CMK (cell line): ENCODE results near the gene WDFY1.
"Not testable (repeated sequence)": the region's sequence is repeated elsewhere in the genome, so short reads cannot be mapped to it uniquely, and the experiment has no call there.

ENCODE experiments used
- DNase-seq: peaks from one replicate; pipeline ENCODE4 v3.0.0-alpha.2; 2010; ENCODE audit warnings: low read depth

Gene WDFY1

DNA sequence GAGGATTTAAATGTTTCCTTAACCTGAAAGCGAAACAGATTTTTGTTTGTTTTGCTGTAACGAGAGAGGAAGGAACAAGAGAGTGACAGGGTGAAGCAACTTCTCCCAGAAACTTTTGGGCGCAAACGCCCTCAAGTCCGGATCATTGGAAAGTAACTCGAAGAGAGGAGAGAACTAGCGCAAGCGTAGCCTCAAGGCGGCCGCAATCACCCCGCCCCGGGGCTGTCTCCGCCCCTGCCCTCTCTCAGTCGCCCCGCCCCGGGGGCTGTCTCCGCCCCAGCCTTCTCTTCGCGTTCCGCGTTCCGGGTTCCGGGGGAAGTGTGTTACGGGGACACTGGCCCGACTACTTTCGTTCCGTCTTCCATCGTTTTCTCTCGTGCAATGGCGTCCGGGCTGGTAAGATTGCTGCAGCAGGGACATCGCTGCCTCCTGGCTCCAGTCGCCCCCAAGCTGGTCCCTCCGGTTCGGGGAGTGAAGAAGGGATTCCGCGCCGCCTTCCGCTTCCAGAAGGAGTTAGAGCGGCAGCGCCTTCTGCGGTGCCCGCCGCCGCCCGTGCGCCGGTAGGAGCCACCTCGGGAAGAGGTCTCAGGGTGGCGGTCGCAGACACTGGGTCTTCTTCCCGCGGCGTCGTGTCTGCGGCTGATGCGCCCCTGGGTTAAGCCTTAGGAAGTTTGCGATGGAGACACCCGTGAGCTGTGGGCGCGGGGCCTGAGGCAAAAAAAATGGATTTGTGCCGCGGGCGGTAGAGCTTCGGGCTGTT lies 12.1 kb upstream of the WDFY1 start, which contains the start of gene MRPL44:
TSS of gene MRPL44 (plus strand) at position 372 of the 760 bp plus-strand sequence. CDS start at position 382, 10 bp downstream.
- peak; percentile 74 for DNase-seq

DNA sequence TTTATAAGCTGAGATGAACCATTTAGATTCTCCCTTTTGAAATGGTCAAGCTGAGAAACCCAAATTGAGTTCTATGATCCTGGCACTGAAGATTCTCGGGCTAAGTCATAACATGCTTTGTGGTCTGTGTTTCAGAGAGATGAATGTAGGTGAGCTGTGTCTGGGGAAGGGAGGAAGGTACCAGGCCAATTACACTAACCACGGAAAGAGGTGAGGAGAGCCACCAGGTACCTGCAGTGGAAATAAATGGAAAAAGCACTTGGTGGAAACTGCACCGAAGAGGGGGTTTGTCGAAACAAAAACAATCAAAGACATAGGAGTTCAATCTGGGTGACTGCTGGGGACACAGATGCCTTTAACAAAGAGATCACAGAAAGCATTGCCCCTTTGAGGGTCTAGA lies 11.2 kb upstream of the WDFY1 start:
- DNase-seq = no peak

DNA sequence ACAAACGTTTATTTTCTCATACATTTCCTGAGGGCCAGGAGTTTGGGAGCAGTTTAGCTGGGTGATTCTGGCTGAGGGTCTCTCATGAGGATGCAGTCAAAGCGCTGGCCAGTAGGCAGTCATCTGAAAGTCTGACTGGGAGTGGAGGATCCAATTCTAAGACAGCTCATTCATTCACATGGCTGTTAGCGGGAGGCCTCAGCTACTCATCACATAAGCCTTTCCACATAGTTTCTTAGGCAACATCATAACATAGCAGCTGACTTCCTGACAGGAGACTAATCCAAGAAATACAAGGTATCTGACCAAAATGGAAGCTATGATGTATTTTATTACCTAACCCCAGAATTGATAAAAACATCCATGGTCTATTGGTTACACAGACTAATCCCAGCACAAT lies 9.3 kb upstream of the WDFY1 start:
- DNase-seq = no peak

DNA sequence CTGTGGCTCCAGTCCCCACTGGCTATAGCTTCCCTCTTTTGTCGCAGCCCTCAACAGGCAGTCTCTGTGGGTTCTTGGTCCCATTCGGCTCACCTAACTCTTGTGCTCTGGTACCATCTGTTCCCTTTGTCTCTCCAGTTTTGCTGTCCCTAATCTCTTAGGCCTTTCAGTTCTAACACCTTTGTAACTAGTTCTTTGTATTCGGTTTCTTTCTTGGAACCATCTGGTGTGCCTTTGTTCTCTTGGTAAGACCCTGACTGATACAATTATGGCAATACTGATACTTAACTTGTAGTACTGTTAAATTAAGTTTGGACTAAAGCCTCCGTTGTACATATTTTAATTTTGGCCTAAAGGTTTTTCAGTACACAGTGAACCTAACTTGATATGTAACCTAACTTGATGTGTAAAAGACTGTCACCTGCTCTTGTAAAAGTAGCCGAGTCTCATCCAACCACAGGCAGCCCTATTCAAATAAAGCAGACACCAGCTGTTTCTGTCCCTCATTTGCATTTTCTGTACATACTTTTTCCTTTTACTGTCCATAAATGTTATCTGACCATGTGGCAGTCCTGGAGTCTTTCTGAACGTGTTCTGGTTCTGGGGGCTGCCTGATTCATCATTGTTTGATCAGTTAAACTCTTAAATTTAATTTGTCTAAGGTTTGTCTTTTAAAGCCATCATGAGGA lies 7.3 kb upstream of the WDFY1 start:
- no peak for DNase-seq

DNA sequence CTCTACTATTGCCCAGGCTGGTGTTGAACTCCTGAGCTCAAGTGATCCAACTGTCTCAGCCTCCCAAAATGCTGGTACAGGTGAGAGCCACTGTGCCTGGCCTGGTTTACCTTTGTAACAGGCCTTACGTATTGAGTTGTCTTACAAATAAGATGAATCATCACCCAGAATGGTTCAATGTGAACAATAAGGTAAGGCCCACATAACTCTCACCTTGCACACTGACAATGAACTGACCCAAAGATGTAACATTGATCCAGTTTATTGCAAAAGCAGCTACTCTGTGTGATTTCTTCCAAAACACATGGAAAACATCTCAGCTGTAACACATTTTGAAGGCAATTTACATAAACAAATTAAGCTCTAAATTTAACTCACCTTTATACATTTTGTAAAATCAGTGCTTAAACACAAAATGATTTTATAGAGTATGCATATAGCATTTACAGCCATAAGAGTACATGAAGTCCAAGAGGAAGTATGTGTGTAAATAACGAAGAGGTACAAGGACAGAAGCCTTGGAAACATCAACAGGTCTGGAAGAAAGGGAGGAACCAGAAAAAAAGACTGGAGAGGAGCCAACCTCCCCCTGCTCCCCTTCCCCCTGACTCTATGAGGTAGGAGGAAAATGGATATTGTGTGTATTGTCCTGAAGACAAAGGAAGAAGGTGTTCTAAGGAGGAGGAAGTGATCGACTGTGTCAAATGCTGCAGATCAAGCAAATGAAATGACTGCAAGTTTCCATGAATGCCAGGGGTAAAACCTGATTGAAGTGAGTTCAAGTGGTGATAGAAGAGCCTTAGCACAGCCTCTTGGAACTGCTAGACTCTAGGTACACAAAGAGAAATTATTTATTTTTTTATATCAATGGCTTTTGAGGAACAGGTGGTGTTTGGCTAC lies 5.6 kb upstream of the WDFY1 start:
- DNase-seq = no peak

DNA sequence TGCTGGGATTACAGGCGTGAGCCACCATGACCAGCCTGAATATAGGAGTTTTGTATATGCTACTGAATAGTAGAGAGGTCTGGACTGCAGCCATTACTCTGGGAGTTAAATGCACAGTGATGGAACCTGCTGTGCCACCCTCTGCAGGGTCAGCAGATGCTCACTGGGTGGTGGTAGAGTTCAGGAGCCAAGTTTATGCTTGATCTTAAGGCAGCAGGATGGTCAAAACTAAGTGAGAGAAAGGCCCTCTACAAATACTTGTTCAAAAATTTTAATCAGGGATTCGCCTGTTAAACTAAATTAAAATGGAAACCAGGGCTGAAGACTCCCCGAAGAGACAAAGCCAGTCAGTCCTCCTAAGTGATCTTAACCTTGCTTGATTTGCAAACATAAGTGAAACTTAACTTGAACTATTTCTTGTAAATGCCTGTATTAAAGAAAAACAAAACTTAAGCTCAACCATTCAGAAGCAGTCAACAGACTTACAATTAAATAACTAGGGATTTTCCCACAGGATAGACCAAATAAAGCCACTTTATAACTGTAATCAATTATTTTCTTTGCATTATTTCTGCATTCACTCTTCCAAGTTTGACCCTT lies 4.2 kb upstream of the WDFY1 start:
- no peak for DNase-seq

DNA sequence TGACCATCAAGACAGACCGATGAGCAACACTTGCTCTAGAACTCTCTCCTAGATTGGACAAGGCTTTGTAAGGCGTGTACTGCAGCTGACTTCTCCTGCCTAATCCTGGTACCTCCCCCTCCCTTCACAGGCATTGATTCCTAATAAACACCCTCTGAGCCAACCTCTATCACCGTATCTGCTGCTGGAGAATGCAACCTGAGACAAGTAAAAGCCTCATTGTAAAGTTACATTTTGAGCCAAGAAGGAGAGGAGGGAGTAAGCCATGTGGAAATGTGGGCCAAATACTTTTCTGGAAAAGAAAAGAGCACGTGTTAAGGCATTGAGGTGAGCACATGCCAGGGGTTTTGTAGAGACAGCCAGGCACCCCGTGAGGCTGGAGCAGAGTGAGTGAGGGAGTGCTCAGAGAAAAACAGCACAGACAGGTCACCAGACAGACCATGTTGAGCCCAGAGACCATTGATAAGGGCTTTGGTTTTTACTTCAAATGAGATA lies 2.6 kb upstream of the WDFY1 start:
- no peak for DNase-seq

DNA sequence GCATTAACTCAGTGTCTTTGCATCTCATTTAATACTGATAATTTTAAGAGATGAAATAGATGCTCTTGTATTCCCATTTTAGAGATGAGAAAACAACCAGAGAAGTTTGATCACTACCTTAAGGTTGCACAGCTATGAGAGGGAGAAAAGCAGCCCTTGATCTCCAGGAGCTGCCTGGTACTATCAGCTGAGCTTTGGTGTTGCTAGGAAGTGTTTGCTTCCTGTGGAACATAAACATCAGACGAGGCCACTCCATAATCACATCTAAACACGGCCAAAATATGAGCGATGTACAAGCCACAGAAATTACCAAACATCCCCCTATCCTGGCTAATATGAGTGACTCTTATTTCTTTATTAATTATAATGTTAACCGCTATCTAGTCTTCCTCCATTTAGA lies 620 bp upstream of the WDFY1 start:
- DNase-seq = no peak

DNA sequence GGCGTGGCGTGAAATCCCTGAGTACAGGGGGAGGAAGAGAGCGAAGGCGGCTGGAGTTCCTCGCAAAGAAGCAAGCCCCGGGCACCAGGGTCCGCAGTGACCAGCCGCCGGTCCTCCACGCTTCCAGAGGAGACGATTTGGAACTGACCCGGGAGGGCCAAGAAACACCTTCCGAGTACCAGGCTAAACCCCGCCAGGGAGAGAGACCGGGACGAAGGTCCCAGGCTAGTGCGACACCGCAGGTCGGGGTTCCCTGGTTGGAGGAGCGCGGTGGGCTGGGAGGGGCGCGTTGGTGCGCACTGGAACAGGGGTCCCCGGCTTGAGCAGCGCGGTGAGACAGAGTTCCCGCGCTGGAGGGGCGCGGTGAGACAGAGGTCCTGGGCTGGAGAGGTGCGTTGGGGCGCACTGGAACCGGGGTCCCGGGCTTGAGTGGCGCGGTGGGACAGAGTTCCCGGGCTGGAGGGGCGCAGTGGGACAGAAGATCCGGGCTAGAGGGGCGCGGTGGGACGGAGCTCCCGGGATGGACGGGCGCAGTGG lies 901 bp downstream of the WDFY1 start:
- DNase-seq = no peak

DNA sequence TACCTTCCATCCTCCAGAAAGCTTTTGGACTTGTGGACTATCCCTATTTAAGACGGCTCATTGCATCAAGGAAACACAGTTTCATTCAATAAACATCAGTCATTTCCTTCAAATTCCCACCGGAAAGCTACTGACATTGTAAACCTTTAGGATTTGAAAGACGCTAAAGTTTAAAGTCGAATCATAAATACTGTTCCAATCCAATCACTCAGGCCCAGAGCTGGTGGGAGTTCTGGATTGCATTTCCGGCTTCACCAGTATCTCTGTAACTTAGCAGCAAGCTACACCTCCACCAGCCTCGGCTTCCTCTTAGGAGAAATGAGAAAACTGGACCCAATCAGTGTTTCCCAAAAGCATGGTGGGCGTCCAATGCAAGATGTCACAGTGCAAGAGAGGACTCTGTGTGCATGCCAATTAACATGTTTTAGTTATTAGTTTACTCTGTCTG lies 1.6 kb downstream of the WDFY1 start:
- DNase-seq = no peak

DNA sequence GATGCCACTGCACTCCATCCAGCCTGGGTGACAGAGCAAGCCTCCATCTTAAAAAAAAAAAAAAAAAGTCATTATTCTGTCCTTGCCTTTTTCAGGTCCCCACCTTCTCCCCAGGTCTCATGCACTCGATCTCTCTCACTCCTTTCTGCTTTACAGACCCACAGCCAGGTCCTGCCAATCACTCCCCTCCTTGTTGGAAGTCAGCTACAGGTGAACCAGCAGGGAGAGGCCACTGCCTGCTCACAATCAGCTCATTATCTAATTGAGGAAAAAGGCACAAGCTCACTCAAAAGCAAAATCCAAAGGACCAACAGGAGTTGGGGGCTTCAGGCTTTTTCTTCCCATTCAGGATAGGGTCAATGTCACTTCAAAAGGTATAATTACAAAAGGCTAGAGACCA lies 2.0 kb downstream of the WDFY1 start:
- DNase-seq = no peak

DNA sequence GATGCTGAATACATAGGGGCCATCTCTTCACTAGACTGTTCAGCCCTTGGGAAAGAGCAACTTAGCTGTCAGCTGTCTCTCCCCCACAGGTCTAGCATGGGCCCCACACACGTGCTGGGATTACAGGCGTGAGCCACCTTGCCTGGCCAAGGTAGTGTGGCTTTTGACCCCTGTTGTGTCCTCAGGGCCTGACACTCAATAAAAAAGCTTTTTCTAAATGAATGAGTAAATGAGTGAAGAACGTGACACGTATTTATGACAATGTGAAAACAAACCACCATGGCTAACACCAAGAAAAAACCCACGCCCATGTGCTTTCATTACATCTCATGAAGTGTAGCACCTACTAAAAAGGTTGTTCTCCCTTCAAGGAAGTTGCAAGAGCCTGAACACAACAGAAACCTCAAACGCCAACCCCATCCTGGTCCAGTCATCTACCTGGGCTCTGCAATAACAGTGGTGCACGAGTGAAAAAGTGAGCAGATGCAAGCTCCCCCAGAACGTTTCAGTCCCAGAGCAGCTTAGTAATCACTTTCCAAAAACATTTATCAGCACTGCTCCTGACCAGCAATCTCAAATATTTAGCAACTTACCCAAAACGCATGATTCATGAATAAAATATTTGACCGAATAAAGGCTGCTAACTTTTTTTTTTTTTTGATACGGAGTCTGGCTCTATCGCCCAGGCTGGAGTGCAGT lies 3.4 kb downstream of the WDFY1 start:
- DNase-seq = no peak

DNA sequence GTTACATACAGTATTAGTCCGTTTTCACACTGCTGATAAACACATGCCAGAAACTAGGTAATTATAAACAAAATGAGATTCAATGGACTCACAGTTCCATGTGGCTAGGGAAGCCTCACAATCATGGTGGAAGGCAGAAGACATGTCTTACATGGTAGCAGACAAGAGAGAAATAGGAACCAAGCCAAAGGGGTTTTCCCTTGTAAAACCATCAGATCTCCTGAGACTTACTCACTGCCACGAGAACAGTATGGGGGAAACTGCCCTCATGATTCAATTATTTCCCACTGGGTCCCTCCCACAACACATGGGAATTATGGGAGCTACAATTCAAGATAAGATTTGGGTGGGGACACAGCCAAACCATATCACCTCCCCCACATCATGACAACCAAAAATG lies 5.7 kb downstream of the WDFY1 start:
- not testable (repeated sequence) for DNase-seq

DNA sequence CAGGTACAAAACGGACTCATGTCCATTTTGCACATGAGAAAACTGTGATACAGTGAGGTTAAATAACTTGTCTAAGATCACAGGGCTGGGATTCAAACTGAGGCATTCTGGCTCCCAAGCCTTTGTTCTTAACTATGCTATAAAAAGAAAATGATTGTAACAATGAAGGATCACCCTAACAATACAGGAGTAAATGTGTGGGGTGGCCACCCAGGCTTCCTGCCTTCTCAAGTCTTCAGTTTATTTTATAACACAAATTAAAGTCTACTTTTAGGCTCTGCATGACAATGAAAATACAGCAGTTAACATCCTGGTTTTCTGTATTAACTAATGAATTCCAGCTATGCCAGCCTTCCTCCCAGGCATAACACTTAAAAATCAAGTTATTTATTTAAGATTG lies 7.6 kb downstream of the WDFY1 start:
- DNase-seq = no peak

DNA sequence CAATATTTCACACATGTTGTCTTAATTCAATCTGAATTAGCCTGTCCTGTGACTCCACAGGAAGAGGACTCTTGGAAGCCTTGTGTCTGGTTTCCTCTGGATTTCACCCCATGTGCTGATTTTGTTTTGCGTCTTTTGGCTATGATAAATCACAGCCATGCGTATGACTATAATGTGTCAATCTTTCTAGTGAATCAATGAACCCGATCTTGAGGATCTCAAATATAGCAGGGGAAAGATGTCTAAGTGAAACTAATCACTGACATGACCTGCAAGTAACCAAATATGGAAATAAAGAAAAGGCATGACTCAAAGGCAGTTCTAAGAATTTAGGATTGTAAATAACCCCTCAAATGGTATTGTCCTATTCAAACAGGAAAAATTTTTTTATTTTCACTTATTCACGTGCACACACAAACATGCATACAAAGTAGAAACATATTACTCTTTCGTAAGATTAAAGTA lies 8.2 kb downstream of the WDFY1 start:
- no peak for DNase-seq

DNA sequence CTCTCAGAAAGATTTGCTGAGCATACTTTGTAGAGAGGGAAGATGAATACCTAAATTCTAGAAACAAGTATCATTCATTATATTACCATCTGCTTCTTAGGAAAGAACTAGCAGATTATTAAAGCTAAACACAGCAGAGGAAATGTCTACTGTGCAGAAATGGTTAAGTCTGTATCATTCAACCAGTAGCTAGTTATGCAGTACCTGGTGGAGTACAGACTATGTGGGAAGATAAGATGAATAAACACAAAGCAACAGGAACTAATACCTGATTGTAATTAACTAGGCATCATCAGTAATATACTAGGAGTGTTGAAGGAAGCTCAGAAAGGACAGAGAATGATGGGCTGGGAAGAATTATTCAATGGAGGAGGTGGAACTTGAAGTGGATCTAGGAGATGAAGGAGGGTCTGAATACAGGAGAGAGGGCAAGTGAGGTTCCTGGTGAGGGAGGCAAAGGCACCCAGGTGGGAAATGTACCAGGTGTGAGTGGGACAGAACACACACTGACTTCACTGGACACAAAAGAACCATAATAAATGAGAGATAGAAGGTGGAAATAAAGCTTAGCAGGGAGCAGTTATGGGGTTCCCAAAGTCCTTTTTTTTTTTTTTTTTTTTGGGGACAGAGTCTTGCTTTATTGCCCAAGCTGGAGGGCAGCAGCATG lies 9.5 kb downstream of the WDFY1 start:
- no peak for DNase-seq

DNA sequence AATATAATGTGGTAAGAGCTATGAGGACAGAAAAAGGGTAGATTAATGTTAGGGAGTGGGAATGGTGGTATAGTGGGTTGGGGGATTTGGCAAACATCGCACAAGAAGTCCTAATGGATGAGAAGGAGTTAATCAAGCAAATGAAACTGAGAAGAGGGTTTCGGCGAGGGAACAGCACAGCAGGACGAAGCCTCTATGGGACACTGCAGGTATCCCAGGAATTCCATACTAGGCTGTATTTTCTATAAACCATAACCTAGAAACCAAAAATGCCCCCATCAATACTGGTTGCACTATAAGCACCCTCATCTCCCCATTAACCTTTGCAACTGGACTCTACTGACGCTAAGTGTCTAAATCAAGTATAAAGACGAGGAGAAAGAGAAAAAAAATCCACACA lies 10.3 kb downstream of the WDFY1 start:
- no peak for DNase-seq

DNA sequence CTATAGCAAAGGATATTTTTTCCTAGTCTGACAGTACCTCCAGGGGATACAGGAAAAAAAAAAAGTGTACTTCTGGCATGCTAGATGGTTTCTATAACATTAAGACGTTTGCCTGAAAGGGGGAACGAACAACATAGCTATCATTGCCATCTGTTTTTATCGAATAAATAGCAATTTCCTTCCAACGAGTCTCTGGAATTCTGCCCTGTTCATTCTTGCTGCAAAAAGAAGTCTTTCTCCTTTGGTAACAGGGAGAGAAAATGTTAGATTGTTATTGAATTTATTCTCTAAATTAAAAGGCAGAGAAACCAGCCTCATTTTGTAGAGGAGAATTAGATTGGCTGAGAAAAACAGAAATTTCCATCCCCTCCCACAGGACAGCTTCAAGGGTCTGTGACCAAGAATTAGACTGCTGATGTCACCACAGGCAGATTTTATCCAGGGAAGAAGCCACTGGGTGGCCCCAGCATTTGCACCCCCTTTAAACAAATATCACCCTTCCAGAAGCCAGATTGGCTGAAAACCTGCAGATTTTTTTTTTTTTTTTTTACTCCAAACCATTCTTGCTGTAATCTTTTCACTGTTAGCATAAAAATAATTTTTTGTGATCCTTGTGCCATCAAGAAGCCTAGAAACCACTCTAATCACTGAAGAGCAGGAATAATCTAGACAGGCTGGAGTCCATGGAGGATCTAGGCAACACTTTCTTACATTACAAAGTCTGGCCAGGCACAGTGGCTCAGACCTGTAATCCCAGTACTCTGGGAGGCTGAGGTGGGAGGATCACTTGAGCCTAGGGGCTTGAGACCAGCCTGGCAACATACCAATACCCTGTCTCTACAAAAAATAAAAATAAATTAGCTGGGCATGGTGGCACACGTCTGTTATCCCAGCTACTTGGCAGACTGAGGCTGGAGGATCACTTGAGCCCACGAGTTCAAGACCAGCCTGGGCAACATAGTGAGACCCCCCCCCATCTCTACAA lies 12.0 kb downstream of the WDFY1 start:
- no peak for DNase-seq
